ENCODE results near the gene CLCN6.

Gene CLCN6

GRCh38 chr1:11770011-11770410 lies 36.0 kb upstream of the CLCN6 start:
- no peak for TF ChIP-seq ZNF274 (IDR thresholded peaks at IDR 0.05; ENCODE audit: low read depth, low read length)
- no peak overlapping the region for H3K4me3 ChIP-seq (ENCODE audit: low read length)

- TF ChIP-seq ZNF274 (IDR thresholded peaks at IDR 0.05; ENCODE audit: low read depth, low read length), result no peak
- H3K4me3 ChIP-seq (ENCODE audit: low read length), result no peak overlapping the region
These were observed 34.4 kb upstream of the CLCN6 start for GRCh38 chr1:11771481-11772043.

GRCh38 chr1:11772458-11772857 lies 33.5 kb upstream of the CLCN6 start:
- H3K4me3 ChIP-seq (ENCODE audit: low read length), result no peak overlapping the region
- TF ChIP-seq ZNF274 (IDR thresholded peaks at IDR 0.05; ENCODE audit: low read depth, low read length), result no peak

GRCh38 chr1:11774753-11775152 lies 31.2 kb upstream of the CLCN6 start:
- no peak overlapping the region for H3K4me3 ChIP-seq (ENCODE audit: low read length)
- no peak for TF ChIP-seq ZNF274 (IDR thresholded peaks at IDR 0.05; ENCODE audit: low read depth, low read length)

- TF ChIP-seq ZNF274 (IDR thresholded peaks at IDR 0.05; ENCODE audit: low read depth, low read length), result no peak
- no peak overlapping the region for H3K4me3 ChIP-seq (ENCODE audit: low read length)
These were observed 28.2 kb upstream of the CLCN6 start for GRCh38 chr1:11777658-11778322.

- no peak overlapping the region for H3K4me3 ChIP-seq (ENCODE audit: low read length)
- TF ChIP-seq ZNF274 (IDR thresholded peaks at IDR 0.05; ENCODE audit: low read depth, low read length), result no peak
These were observed 27.7 kb upstream of the CLCN6 start for GRCh38 chr1:11778336-11778735.

- H3K4me3 ChIP-seq (ENCODE audit: low read length), result no peak overlapping the region
- TF ChIP-seq ZNF274 (IDR thresholded peaks at IDR 0.05; ENCODE audit: low read depth, low read length), result no peak
These were observed 27.0 kb upstream of the CLCN6 start for GRCh38 chr1:11778844-11779623.

GRCh38 chr1:11779715-11780379 lies 26.1 kb upstream of the CLCN6 start:
- H3K4me3 ChIP-seq (ENCODE audit: low read length), result no peak overlapping the region
- TF ChIP-seq ZNF274 (IDR thresholded peaks at IDR 0.05; ENCODE audit: low read depth, low read length), result no peak

GRCh38 chr1:11780380-11781147 lies 25.4 kb upstream of the CLCN6 start:
- no peak overlapping the region for H3K4me3 ChIP-seq (ENCODE audit: low read length)
- no peak for TF ChIP-seq ZNF274 (IDR thresholded peaks at IDR 0.05; ENCODE audit: low read depth, low read length)

GRCh38 chr1:11781297-11781696 lies 24.7 kb upstream of the CLCN6 start:
- TF ChIP-seq ZNF274 (IDR thresholded peaks at IDR 0.05; ENCODE audit: low read depth, low read length), result no peak
- no peak overlapping the region for H3K4me3 ChIP-seq (ENCODE audit: low read length)

GRCh38 chr1:11782127-11782708 lies 23.8 kb upstream of the CLCN6 start:
- no peak for TF ChIP-seq ZNF274 (IDR thresholded peaks at IDR 0.05; ENCODE audit: low read depth, low read length)

GRCh38 chr1:11783556-11783955 lies 22.4 kb upstream of the CLCN6 start:
- no peak for TF ChIP-seq ZNF274 (IDR thresholded peaks at IDR 0.05; ENCODE audit: low read depth, low read length)
- no peak overlapping the region for H3K4me3 ChIP-seq (ENCODE audit: low read length)

More at GRCh38 chr1:11782127-11782708, 23.8 kb upstream of the CLCN6 start:
- no peak overlapping the region for H3K4me3 ChIP-seq (ENCODE audit: low read length)

GRCh38 chr1:11784256-11784992 lies 21.6 kb upstream of the CLCN6 start:
- no peak overlapping the region for H3K4me3 ChIP-seq (ENCODE audit: low read length)
- no peak for TF ChIP-seq ZNF274 (IDR thresholded peaks at IDR 0.05; ENCODE audit: low read depth, low read length)
